Thyroid gland (tissue), 4 donors: ENCODE results near the gene ACBD6.

Experiments used
- CTCF ChIP-seq, 6 experiments: fragments of 200-600 bp in 3 of 6; fragments of 450-650 bp in 3 of 6; sonication (generic) in 3 of 6; IDR thresholded peaks; one replicate each; pipeline ENCODE4 v1.5.1; 2016 to 2019; ENCODE audit warnings: antibody characterized with exemption in 6 of 6, mild to moderate bottlenecking in 2 of 6, inconsistent platforms in 1 of 6, moderate library complexity in 1 of 6
- POLR2A ChIP-seq, 2 donors: fragments of 450-650 bp; IDR thresholded peaks; one replicate each; pipeline ENCODE4 v1.6.1; 2017; ENCODE audit warnings: antibody characterized with exemption in 2 of 2, mild to moderate bottlenecking in 2 of 2, moderate library complexity in 1 of 2

DNA sequence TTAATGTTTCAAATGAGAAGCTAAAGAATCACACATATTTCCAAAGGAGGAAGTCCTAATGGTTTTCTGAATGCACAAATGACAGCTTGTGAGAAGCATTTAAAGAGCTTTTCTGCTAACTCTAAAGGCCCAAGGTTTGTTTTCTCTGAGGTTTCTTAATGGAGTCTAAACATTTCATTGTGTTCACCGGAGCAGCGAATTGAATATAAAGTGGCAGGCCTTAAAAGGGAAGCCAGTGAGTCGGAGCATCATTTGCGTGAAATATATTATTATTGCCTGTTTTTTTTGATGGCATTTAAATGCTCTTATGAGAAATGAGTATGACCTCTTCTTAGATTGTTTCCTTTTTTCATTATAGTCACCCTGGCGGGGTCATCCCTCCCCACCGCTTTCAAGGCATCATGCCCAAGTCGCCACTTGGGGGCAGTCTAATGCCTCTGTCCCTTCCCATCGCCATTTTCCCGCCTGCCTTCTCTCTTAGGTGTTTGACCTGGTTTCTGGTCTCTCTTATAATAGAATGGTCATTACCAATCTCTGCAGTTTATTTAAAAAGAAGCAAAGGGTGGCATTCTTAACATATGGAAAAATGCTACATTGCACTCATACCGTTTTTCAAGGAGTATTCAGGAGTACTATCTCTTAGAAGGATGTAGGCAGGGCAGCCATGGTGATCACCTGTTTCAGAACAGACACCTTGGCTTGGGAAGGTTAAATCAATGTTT, 31.1 kb upstream of the ACBD6 start:
- TF ChIP-seq CTCF (IDR thresholded peaks at IDR 0.05) (peak; percentile 46 to 95 (median 84)), POLR2A (IDR thresholded peaks at IDR 0.05) (no peak)
